Hepatocyte (in vitro differentiated cells): ENCODE measurements around the gene OR5B3. TPM values are rescaled to one million over a fixed set of nuclear protein-coding genes. Genes with fewer than 3 reads are reported as not detected.
"Not testable (repeated sequence)": the region's sequence is repeated elsewhere in the genome, so short reads cannot be mapped to it uniquely, and the experiment has no call there.

ENCODE experiments used
- DNase-seq: peaks from one replicate; pipeline ENCODE4 v3.0.0-alpha.2; 2016; ENCODE audit warnings: low spot score
- H2AFZ ChIP-seq: fragments of 200-600 bp; sonication (generic); 2 replicates; pipeline ENCODE4 v1.6.0; 2016; ENCODE audit warnings: antibody characterized with exemption, mild to moderate bottlenecking
- H3K27ac ChIP-seq: fragments of 200-600 bp; sonication (generic); 2 replicates; pipeline ENCODE4 v1.5.1; 2016; ENCODE audit warnings: mild to moderate bottlenecking
- H3K27me3 ChIP-seq: fragments of 200-600 bp; sonication (generic); 2 replicates; pipeline ENCODE4 v1.6.1; 2016
- H3K36me3 ChIP-seq: fragments of 200-600 bp; sonication (generic); replicated peaks from 2 replicates; pipeline ENCODE4 v1.5.1; 2016; ENCODE audit warnings: low read depth; ENCODE audit not compliant: insufficient read depth
- H3K4me1 ChIP-seq: fragments of 200-600 bp; sonication (generic); 2 replicates; pipeline ENCODE4 v1.5.1; 2016; ENCODE audit warnings: mild to moderate bottlenecking, moderate library complexity; ENCODE audit not compliant: insufficient read depth
- H3K4me2 ChIP-seq: fragments of 200-600 bp; sonication (generic); 2 replicates; pipeline ENCODE4 v1.6.0; 2016
- H3K4me3 ChIP-seq: fragments of 200-600 bp; sonication (generic); 2 replicates; pipeline ENCODE4 v1.5.1; 2016; ENCODE audit warnings: mild to moderate bottlenecking
- H3K79me2 ChIP-seq: fragments of 200-600 bp; sonication (generic); 2 replicates; pipeline ENCODE4 v1.6.0; 2017; ENCODE audit warnings: mild to moderate bottlenecking
- H3K9me2 ChIP-seq: fragments of 200-600 bp; sonication (generic); replicated peaks from 2 replicates; pipeline ENCODE4 v1.6.0; 2017; ENCODE audit warnings: mild to moderate bottlenecking; ENCODE audit not compliant: insufficient read depth
- H3K9me3 ChIP-seq: fragments of 200-600 bp; sonication (generic); 2 replicates; pipeline ENCODE4 v1.5.1; 2016; ENCODE audit warnings: low read depth, mild to moderate bottlenecking
- H4K20me1 ChIP-seq: fragments of 200-600 bp; sonication (generic); 2 replicates; pipeline ENCODE4 v1.6.0; 2016; ENCODE audit warnings: mild to moderate bottlenecking; ENCODE audit not compliant: insufficient read depth, poor library complexity, severe bottlenecking
- EZH2 ChIP-seq: fragments of 200-600 bp; sonication (generic); IDR thresholded peaks from 2 replicates; pipeline ENCODE4 v1.6.1; 2016; ENCODE audit warnings: antibody characterized with exemption, mild to moderate bottlenecking, borderline replicate concordance
- EZH2phosphoT487 ChIP-seq: fragments of 200-600 bp; sonication (generic); IDR thresholded peaks from one replicate; pipeline ENCODE4 v1.6.1; 2018; ENCODE audit warnings: antibody characterized with exemption, mild to moderate bottlenecking, low read depth, moderate library complexity; ENCODE audit not compliant: unreplicated experiment, severe bottlenecking
- WGBS: methylation state at CpG from one replicate; pipeline ENCODE4 v1.1.6; 2016; ENCODE audit warnings: low lambda C conversion rate; ENCODE audit errors: missing lambda C conversion rate; 5-methylcytosine and 5-hydroxymethylcytosine counted together
- polyA plus RNA-seq: library from polyadenylated mRNA; unstranded; fragments of >200 nt; fragmentation: Nextera tagmentation; extraction: Ambion mirVana; gene quantifications from 2 replicates; pipeline ENCODE4 v1.2.1, GENCODE V29; 2016
- total RNA-seq: library from RNA; depleted of rRNA; stranded (reverse); fragments of >200 nt; gene quantifications from 2 replicates; pipeline ENCODE4 v1.2.3, GENCODE V29; 2014
- TF ChIP-seq, protein P1 (sequence below): fragments of 200-600 bp; sonication (generic); IDR thresholded peaks from 2 replicates; pipeline ENCODE4 v1.5.1; 2016; ENCODE audit warnings: antibody characterized with exemption, mild to moderate bottlenecking; ENCODE audit not compliant: poor library complexity

OR5B3 gene
- total and polyA plus RNA-seq, 2 experiments from 2014 or later, result not detected

DNA sequence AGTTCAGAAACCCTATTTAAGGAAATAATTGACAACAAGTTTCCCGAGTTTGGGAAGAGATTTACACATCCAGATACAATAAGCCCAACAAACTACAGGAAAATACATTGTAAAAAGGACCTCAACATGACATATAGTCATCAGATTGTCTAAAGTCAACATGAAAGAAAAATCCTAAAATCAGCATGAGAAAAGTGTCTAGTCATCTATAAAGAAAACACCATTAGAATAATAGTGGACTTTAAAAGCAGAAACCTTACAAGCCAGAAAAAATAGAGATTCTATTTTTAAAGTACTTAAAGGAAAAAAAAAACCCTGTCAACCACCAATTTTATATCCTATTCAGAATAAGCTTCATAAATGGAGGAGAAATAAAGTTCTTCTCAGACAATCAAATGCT is 22.6 kb upstream of the OR5B3 start:
- no peak overlapping the region for H3K4me3 ChIP-seq
- no peaks in the 10 kb centered on the region for H3K9me3 ChIP-seq
- DNase-seq, result no peak
- no peaks in the 10 kb centered on the region for H3K36me3 ChIP-seq
- H3K9me2 ChIP-seq, result no peaks in the 10 kb centered on the region
- H3K27ac ChIP-seq, result no peak overlapping the region
- WGBS, result 53% methylated on average over 1 of the region's 1 CpG
- H3K79me2 ChIP-seq, result no peaks in the 10 kb centered on the region
- no peaks in the 10 kb centered on the region for H3K4me1 ChIP-seq
- no peaks in the 10 kb centered on the region for H3K27me3 ChIP-seq
- no peak overlapping the region for H3K4me2 ChIP-seq
- no peak overlapping the region for H2AFZ ChIP-seq
- TF ChIP-seq EZH2phosphoT487, result no peak
- no peak for TF ChIP-seq EZH2
- TF ChIP-seq, protein P1, sequence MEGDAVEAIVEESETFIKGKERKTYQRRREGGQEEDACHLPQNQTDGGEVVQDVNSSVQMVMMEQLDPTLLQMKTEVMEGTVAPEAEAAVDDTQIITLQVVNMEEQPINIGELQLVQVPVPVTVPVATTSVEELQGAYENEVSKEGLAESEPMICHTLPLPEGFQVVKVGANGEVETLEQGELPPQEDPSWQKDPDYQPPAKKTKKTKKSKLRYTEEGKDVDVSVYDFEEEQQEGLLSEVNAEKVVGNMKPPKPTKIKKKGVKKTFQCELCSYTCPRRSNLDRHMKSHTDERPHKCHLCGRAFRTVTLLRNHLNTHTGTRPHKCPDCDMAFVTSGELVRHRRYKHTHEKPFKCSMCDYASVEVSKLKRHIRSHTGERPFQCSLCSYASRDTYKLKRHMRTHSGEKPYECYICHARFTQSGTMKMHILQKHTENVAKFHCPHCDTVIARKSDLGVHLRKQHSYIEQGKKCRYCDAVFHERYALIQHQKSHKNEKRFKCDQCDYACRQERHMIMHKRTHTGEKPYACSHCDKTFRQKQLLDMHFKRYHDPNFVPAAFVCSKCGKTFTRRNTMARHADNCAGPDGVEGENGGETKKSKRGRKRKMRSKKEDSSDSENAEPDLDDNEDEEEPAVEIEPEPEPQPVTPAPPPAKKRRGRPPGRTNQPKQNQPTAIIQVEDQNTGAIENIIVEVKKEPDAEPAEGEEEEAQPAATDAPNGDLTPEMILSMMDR, result no peak
- H4K20me1 ChIP-seq, result no peaks in the 10 kb centered on the region

DNA sequence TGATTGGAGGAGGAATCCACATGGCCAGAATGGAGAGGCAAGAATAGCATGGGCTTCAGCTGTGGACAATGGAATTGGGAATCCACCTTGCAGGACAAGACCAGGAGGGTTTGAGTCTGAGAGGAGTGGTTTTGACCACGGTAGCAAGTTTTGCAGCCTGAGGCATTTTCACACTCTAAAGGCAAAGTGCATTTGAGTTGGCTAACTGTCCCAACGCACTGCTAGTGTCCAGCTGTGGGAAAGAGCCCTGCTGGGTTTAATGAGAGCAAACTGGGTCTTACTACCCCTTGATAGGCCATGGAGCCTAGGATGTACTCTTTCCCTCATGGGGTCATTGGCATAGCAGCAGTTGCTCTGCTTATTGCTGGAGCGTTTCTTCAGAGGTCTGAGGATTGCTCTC is 21.3 kb upstream of the OR5B3 start, which contains the start of gene OR5B2:
Gene OR5B2, minus strand, starts transcription at position 101 of the 400 bp plus-strand sequence. CDS start 4,860 bp downstream, outside the sequence.
- Histone ChIP-seq H3K4me2 (no peak within 1 kb of the TSS), H3K79me2 (no peaks in the 10 kb centered on the region), H3K9me2 (no peaks in the 10 kb centered on the region), H2AFZ (no peak within 1 kb of the TSS), H3K4me1 (no peaks in the 10 kb centered on the region), H3K36me3 (no peaks in the 10 kb centered on the region), H3K4me3 (no peak within 1 kb of the TSS), H4K20me1 (no peaks in the 10 kb centered on the region), H3K27me3 (no peaks in the 10 kb centered on the region), H3K27ac (no peak within 1 kb of the TSS), H3K9me3 (no peaks in the 10 kb centered on the region)
- 62% methylated on average over 3 of the region's 3 CpGs for WGBS
- no peak for DNase-seq
- TF ChIP-seq, protein P1, result no peak
- no peak for TF ChIP-seq EZH2
- TF ChIP-seq EZH2phosphoT487, result no peak

DNA sequence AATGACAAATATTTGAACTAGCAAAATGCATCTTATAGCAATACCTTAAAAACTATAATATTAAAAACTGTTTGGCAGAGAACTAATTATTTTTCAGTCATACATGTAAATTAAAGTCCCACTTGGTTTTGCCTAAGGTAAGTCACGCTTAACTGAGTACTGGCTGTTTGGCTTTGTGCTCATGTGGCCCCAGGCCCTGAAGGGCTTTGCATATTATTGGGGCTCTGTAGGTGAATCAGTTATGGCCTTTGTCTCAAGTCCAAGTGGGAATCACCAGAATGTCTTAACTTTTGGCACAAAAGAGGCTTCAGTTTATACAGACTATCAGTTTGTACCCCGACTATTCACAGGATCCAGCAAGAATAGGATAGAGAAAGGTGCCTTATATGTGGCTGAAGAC is 7.1 kb downstream of the OR5B3 start:
- H3K9me3 ChIP-seq, H3K4me2 ChIP-seq, H3K79me2 ChIP-seq, H3K36me3 ChIP-seq, DNase-seq, H4K20me1 ChIP-seq, H3K9me2 ChIP-seq, H2AFZ ChIP-seq, H3K4me3 ChIP-seq, H3K4me1 ChIP-seq, H3K27ac ChIP-seq, H3K27me3 ChIP-seq: not testable (repeated sequence)
- 86% methylated on average over 1 of the region's 2 CpGs for WGBS

DNA sequence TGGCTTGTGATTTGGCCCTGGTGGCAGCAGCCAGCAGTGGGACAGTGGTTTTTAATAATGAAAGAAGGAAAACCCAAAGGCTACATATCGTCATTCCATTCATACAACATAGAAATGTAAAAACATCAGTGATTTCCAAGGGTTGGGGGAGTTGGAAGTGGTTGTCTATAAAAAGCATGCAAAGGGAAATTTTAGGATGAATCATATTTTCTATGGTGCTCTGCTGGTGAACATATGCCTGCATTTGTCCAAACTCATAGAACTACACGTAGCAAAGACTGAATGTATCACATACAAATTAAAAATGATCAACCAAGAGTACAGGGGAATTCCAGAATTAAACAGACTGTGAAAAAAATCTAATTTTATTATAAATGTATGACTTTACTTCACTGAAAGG is 11.1 kb downstream of the OR5B3 start:
- DNase-seq, result no peak
- Histone ChIP-seq H3K27me3 (no peaks in the 10 kb centered on the region), H3K9me2 (no peaks in the 10 kb centered on the region), H3K27ac (no peak overlapping the region), H3K4me1 (no peaks in the 10 kb centered on the region), H4K20me1 (no peaks in the 10 kb centered on the region), H3K36me3 (no peaks in the 10 kb centered on the region), H3K79me2 (no peaks in the 10 kb centered on the region), H3K4me2 (no peak overlapping the region), H3K4me3 (no peak overlapping the region), H2AFZ (no peak overlapping the region), H3K9me3 (no peaks in the 10 kb centered on the region)
- 74% methylated on average over 2 of the region's 2 CpGs for WGBS
- no peak for TF ChIP-seq EZH2
- TF ChIP-seq, protein P1, result no peak
- TF ChIP-seq EZH2phosphoT487, result no peak
